Measurements from ENCODE around the gene TP63.

The TP63 gene

GRCh38 chr3:189890496-189890895 lies 259.3 kb downstream of the TP63 start:
- FAIRE-seq = no peak

- FAIRE-seq = no peak
Observed at GRCh38 chr3:189896533-189896932, 265.3 kb downstream of the TP63 start.

- FAIRE-seq = no peak
Observed at GRCh38 chr3:189897406-189897805, 266.2 kb downstream of the TP63 start.

GRCh38 chr3:189898559-189899153 lies 267.5 kb downstream of the TP63 start:
- FAIRE-seq = no peak

GRCh38 chr3:189899186-189899585 lies 268.0 kb downstream of the TP63 start:
- FAIRE-seq = no peak

- FAIRE-seq = no peak
Observed at GRCh38 chr3:189900578-189900977, 269.4 kb downstream of the TP63 start.

- no peak for FAIRE-seq
Observed at GRCh38 chr3:189901481-189901880, 270.3 kb downstream of the TP63 start.

- FAIRE-seq = no peak
Observed at GRCh38 chr3:189902230-189903186, 271.3 kb downstream of the TP63 start.

- no peak for FAIRE-seq
Observed at GRCh38 chr3:189903562-189904250, 272.5 kb downstream of the TP63 start.

- no peak for FAIRE-seq
Observed at GRCh38 chr3:189907803-189908202, 276.6 kb downstream of the TP63 start.

- no peak for FAIRE-seq
Observed at GRCh38 chr3:189908646-189909045, 277.5 kb downstream of the TP63 start.

GRCh38 chr3:189909139-189909538 lies 277.9 kb downstream of the TP63 start:
- no peak for FAIRE-seq

GRCh38 chr3:189909573-189909972 lies 278.4 kb downstream of the TP63 start:
- FAIRE-seq = no peak

- FAIRE-seq = no peak
Observed at GRCh38 chr3:189911001-189911400, 279.8 kb downstream of the TP63 start.

GRCh38 chr3:189914799-189915198 lies 283.6 kb downstream of the TP63 start:
- FAIRE-seq = no peak

GRCh38 chr3:189921770-189922169 lies 290.6 kb downstream of the TP63 start:
- FAIRE-seq = no peak

GRCh38 chr3:189927975-189928895 lies 297.0 kb downstream of the TP63 start:
- no peak for FAIRE-seq

- FAIRE-seq = no peak
Observed at GRCh38 chr3:189936201-189936945, 305.2 kb downstream of the TP63 start.

GRCh38 chr3:189937302-189938127 lies 306.3 kb downstream of the TP63 start:
- FAIRE-seq = no peak

GRCh38 chr3:189941125-189941524 lies 309.9 kb downstream of the TP63 start:
- no peak for FAIRE-seq

- no peak for FAIRE-seq
Observed at GRCh38 chr3:189941679-189942078, 310.5 kb downstream of the TP63 start.
